Caco-2 (cell line): Measurements from ENCODE around the gene THOP1. TPM values are rescaled to one million over a fixed set of nuclear protein-coding genes. Genes with fewer than 3 reads are reported as not detected.

Experiments
- BruUV-seq: library from RNA; stranded (reverse); fragments of 400-500 nt; replicated peaks from 2 replicates; lab custom pipeline; 2021; lab: Mats Ljungman, UMichigan
- CTCF ChIA-PET: fragments of 300-600 bp; sonication (Branson Sonifier 250); formaldehyde crosslinking; loops from one replicate; lab custom pipeline; 2022; ENCODE audit warnings: antibody characterized with exemption; lab: Charles Lee
- POLR2A ChIA-PET: fragments of 300-600 bp; sonication (Branson Sonifier 250); formaldehyde crosslinking; loops from one replicate; lab custom pipeline; 2022; ENCODE audit warnings: antibody characterized with exemption; lab: Charles Lee
- DNase-seq, 2 experiments: peaks; one replicate each; pipeline versions ENCODE4 v3.0.0 to v3.0.0-alpha.2; 2020 to 2022
- H3K27me3 ChIP-seq: replicated peaks from 2 replicates; pipeline ENCODE4 v1.6.0; 2011; ENCODE audit warnings: low read length; ENCODE audit not compliant: control insufficient read depth, insufficient read depth
- H3K36me3 ChIP-seq: 2 replicates; pipeline ENCODE4 v1.5.1; 2011; ENCODE audit warnings: low read length; ENCODE audit not compliant: control insufficient read depth, insufficient read depth
- H3K4me1 ChIP-seq: fragments of 250-450 bp; sonication (Bioruptor Pico); 2 replicates; pipeline ENCODE4 v1.5.1; 2020; ENCODE audit warnings: mild to moderate bottlenecking
- H3K4me3 ChIP-seq: 2 replicates; pipeline ENCODE4 v1.5.1; 2011; ENCODE audit warnings: low read depth, mild to moderate bottlenecking, control low read depth, low read length
- H3K9me3 ChIP-seq: fragments of 250-450 bp; sonication (Bioruptor Pico); 2 replicates; pipeline ENCODE4 v1.5.1; 2020; ENCODE audit warnings: mild to moderate bottlenecking, moderate library complexity
- H3K27ac Mint-ChIP-seq: one replicate; pipeline ENCODE4 v1.8.0; 2022; ENCODE audit warnings: mixed read lengths; ENCODE audit not compliant: unreplicated experiment
- H3K27me3 Mint-ChIP-seq: one replicate; pipeline ENCODE4 v1.8.0; 2022; ENCODE audit warnings: mixed read lengths; ENCODE audit not compliant: insufficient read depth, unreplicated experiment
- H3K36me3 Mint-ChIP-seq: one replicate; pipeline ENCODE4 v1.8.0; 2022; ENCODE audit warnings: mild to moderate bottlenecking, mixed read lengths; ENCODE audit not compliant: insufficient read depth, unreplicated experiment
- H3K4me1 Mint-ChIP-seq: one replicate; pipeline ENCODE4 v1.8.0; 2022; ENCODE audit warnings: low read depth, mixed read lengths; ENCODE audit not compliant: unreplicated experiment
- H3K4me3 Mint-ChIP-seq: one replicate; pipeline ENCODE4 v1.8.0; 2022; ENCODE audit warnings: mild to moderate bottlenecking, moderate library complexity, mixed read lengths; ENCODE audit not compliant: unreplicated experiment
- H3K9me3 Mint-ChIP-seq: one replicate; pipeline ENCODE4 v1.8.0; 2022; ENCODE audit warnings: mixed read lengths; ENCODE audit not compliant: unreplicated experiment
- intact Hi-C: fragments of 100-400 bp; cut with micrococcal nuclease; formaldehyde crosslinking; loops from one replicate; pipeline ENCODE4 v1.10.0; 2022; ENCODE audit not compliant: unreplicated experiment
- total RNA-seq: library from RNA; stranded (reverse); gene quantifications from 2 replicates; pipeline ENCODE4 v1.2.3, GENCODE V29; 2022
- TF ChIP-seq, protein P1 (sequence below), 2 experiments: fragments of 200-600 bp in 1 of 2; IDR thresholded peaks; 1 replicate in 1 of 2; 2 replicates in 1 of 2; pipeline versions ENCODE4 v1.5.1 to v1.8.0; 2011 to 2022; ENCODE audit warnings: antibody characterized with exemption in 1 of 2, control low read depth in 1 of 2, inconsistent platforms in 1 of 2, low read depth in 1 of 2, low read length in 1 of 2, mild to moderate bottlenecking in 1 of 2, moderate library complexity in 1 of 2; ENCODE audit not compliant: insufficient read depth in 1 of 2, severe bottlenecking in 1 of 2, unreplicated experiment in 1 of 2

THOP1 gene
- total RNA-seq, 1 experiment from 2014 or later: 118 TPM

DNA sequence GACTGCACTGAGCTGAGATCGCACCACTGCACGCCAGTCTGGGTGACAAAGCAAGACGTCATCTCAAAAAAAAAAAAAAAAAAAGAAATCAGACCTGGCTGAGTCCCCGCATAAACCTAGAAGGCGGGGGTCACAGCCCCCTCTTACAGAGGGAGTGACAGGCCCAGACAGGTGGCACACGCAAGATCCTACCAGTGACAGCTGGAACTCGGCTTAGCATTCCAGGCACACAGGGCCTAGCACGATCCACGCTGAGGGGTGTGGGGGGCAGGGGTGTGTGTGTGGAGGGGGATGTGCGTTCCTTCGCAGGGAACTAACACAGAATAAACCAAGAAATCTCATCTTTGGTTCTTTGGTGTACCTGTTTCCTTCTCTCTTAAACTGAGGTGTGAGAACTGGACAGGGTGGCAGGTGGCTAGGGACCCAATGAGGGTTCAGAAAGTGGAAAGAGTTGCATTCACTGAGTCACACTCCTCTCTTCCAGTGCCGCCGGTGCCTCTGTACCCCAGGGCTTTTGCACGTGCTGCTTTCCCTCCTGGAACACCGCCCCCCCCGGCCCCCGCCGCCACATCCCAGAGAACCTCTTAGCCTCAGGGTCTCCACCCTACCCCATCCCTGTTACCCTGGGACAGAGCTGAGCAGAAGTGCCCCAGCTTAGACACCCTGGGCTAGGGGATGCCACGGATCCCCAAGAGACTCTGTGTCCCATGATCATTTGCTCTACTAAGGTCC is 7.2 kb upstream of the THOP1 start:
- CTCF ChIA-PET: no interaction called here
- H3K9me3 Mint-ChIP-seq: no peaks in the 10 kb centered on the region
- DNase-seq: no peak
- Histone ChIP-seq H3K36me3 (no peaks in the 10 kb centered on the region), H3K27me3 (no peaks in the 10 kb centered on the region), H3K4me1 (peaks cover 7% of the 10 kb centered on the region; the same call in 1 of the 2 replicates), H3K9me3 (no peaks in the 10 kb centered on the region), H3K4me3 (no peak overlapping the region)
- POLR2A ChIA-PET: interaction anchor here (0.6 to 0.7 kb wide), 2 partner anchors 20 to 109 kb away, joined by 3 to 8 read pairs; no protein-coding TSS in a partner anchor
- no peak overlapping the region for H3K4me3 Mint-ChIP-seq
- no peaks in the 10 kb centered on the region for H3K4me1 Mint-ChIP-seq
- intact Hi-C loops: no loop called here
- peaks cover 50% of the 10 kb centered on the region for H3K36me3 Mint-ChIP-seq
- no peaks in the 10 kb centered on the region for H3K27me3 Mint-ChIP-seq
- no TSS peak for BruUV-seq
- no peak overlapping the region for H3K27ac Mint-ChIP-seq
- TF ChIP-seq, protein P1, sequence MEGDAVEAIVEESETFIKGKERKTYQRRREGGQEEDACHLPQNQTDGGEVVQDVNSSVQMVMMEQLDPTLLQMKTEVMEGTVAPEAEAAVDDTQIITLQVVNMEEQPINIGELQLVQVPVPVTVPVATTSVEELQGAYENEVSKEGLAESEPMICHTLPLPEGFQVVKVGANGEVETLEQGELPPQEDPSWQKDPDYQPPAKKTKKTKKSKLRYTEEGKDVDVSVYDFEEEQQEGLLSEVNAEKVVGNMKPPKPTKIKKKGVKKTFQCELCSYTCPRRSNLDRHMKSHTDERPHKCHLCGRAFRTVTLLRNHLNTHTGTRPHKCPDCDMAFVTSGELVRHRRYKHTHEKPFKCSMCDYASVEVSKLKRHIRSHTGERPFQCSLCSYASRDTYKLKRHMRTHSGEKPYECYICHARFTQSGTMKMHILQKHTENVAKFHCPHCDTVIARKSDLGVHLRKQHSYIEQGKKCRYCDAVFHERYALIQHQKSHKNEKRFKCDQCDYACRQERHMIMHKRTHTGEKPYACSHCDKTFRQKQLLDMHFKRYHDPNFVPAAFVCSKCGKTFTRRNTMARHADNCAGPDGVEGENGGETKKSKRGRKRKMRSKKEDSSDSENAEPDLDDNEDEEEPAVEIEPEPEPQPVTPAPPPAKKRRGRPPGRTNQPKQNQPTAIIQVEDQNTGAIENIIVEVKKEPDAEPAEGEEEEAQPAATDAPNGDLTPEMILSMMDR (IDR thresholded peaks at IDR 0.05; ENCODE audit: insufficient read depth in 1 of 2, low read depth in 1 of 2, low read length in 1 of 2, severe bottlenecking in 1 of 2, unreplicated experiment in 1 of 2): no peak

DNA sequence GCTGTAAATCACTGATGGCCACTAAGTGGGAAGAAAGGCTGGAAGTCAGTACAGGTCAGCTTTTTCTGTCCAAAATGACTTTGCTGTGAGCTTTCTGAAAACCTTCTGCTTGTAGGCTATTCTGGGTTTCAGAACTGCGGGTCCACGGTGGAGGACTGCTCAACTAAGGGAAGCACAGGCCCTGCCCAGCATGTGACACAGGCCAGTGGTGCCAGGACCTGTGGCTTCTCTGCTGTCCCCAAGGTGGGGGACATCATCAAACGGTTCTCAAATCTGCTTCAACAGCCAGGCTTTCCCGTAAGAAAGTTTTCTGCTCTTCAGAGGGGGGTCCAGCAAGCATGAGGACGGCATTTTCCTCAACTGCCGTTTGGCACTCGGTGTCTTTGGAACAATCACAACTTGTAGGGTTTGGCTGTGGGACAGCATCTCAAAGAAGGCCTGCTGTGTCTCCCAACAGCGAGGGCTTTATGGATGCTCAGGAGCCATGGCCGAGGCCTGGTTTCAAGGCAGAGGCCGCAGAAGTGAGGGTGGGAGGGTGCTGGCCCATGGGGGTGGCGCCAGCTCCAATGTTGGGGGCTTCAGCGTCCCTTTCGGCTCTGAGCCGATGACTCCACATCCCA is 6.1 kb upstream of the THOP1 start:
- H3K27me3 ChIP-seq: no peaks in the 10 kb centered on the region
- intact Hi-C loops: no loop called here
- no peaks in the 10 kb centered on the region for H3K36me3 ChIP-seq
- peaks cover 7% of the 10 kb centered on the region for H3K4me1 ChIP-seq
- CTCF ChIA-PET: no interaction called here
- peaks cover 55% of the 10 kb centered on the region for H3K36me3 Mint-ChIP-seq
- H3K27ac Mint-ChIP-seq: no peak overlapping the region
- POLR2A ChIA-PET: no interaction called here
- H3K9me3 ChIP-seq: no peaks in the 10 kb centered on the region
- TF ChIP-seq, protein P1 (IDR thresholded peaks at IDR 0.05; ENCODE audit: insufficient read depth in 1 of 2, low read depth in 1 of 2, low read length in 1 of 2, severe bottlenecking in 1 of 2, unreplicated experiment in 1 of 2): no peak
- H3K27me3 Mint-ChIP-seq: no peaks in the 10 kb centered on the region
- no TSS peak for BruUV-seq
- no peak overlapping the region for H3K4me3 ChIP-seq
- H3K9me3 Mint-ChIP-seq: no peaks in the 10 kb centered on the region
- DNase-seq: no peak
- H3K4me3 Mint-ChIP-seq: no peak overlapping the region
- H3K4me1 Mint-ChIP-seq: peaks cover 6% of the 10 kb centered on the region

DNA sequence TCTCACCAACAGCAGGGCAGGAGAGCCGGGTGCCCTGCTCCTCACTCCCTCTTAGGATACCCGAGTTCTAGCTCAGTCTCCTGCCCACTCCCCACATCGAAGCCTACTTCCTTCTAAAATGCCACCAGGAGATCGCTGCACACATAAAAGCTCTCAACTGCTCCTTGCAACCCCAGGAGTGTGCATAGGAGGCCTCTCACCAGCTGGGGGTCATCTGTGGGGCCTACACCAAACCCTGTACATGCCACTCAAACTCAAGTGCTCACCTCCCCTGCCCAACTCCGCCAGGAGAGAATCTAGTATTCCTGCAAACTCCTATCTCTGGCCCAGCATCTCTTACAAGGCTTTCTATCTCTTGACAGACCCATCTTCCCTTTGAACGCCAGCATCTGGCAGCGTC is 5.0 kb upstream of the THOP1 start:
- TF ChIP-seq, protein P1 (IDR thresholded peaks at IDR 0.05; ENCODE audit: insufficient read depth in 1 of 2, low read depth in 1 of 2, low read length in 1 of 2, severe bottlenecking in 1 of 2, unreplicated experiment in 1 of 2): no peak
- Mint-ChIP-seq H3K4me1 (peaks cover 6% of the 10 kb centered on the region), H3K27ac (no peak overlapping the region), H3K9me3 (no peaks in the 10 kb centered on the region), H3K27me3 (no peaks in the 10 kb centered on the region), H3K4me3 (no peak overlapping the region), H3K36me3 (peaks cover 53% of the 10 kb centered on the region)
- Histone ChIP-seq H3K9me3 (no peaks in the 10 kb centered on the region), H3K4me1 (peaks cover 7% of the 10 kb centered on the region), H3K4me3 (no peak overlapping the region), H3K36me3 (no peaks in the 10 kb centered on the region), H3K27me3 (no peaks in the 10 kb centered on the region)
- no TSS peak for BruUV-seq
- CTCF ChIA-PET: no interaction called here
- POLR2A ChIA-PET: no interaction called here
- intact Hi-C loops: no loop called here
- no peak for DNase-seq
